Measurements from ENCODE around the gene SLC38A5.

The SLC38A5 gene

GRCh38 chrX:48491809-48492208 is 21.7 kb upstream of the SLC38A5 start:
- DNase-seq (ENCODE audit: low spot score), result no peak

GRCh38 chrX:48490661-48491060 is 20.6 kb upstream of the SLC38A5 start:
- no peak for DNase-seq (ENCODE audit: low spot score)

GRCh38 chrX:48489892-48490291 is 19.8 kb upstream of the SLC38A5 start:
- DNase-seq (ENCODE audit: low spot score), result no peak

- DNase-seq (ENCODE audit: low spot score), result no peak
Measured at GRCh38 chrX:48489296-48489695, 19.2 kb upstream of the SLC38A5 start.

GRCh38 chrX:48488034-48488433 is 18.0 kb upstream of the SLC38A5 start:
- DNase-seq (ENCODE audit: low spot score), result no peak

GRCh38 chrX:48487362-48487798 is 17.3 kb upstream of the SLC38A5 start:
- DNase-seq (ENCODE audit: low spot score), result no peak

GRCh38 chrX:48482526-48482925 is 12.5 kb upstream of the SLC38A5 start:
- no peak for DNase-seq (ENCODE audit: low spot score)

- no peak for DNase-seq (ENCODE audit: low spot score)
Measured at GRCh38 chrX:48480583-48480982, 10.5 kb upstream of the SLC38A5 start.

GRCh38 chrX:48480142-48480541 is 10.1 kb upstream of the SLC38A5 start:
- DNase-seq (ENCODE audit: low spot score), result no peak

- no peak for DNase-seq (ENCODE audit: low spot score)
Measured at GRCh38 chrX:48478806-48479205, 8.7 kb upstream of the SLC38A5 start.

- DNase-seq (ENCODE audit: low spot score), result no peak
Measured at GRCh38 chrX:48477960-48478755, 8.1 kb upstream of the SLC38A5 start.

- no peak for DNase-seq (ENCODE audit: low spot score)
Measured at GRCh38 chrX:48476919-48477318, 6.9 kb upstream of the SLC38A5 start.

GRCh38 chrX:48475774-48476577 is 5.9 kb upstream of the SLC38A5 start, which contains the start of gene FTSJ1:
TSS of gene FTSJ1 (plus strand) at chrX:48476199. CDS start at chrX:48478048, 1,849 bp downstream.
- DNase-seq (ENCODE audit: low spot score), result peak; percentile 93

- DNase-seq (ENCODE audit: low spot score), result no peak
Measured at GRCh38 chrX:48475296-48475695, 5.2 kb upstream of the SLC38A5 start.

GRCh38 chrX:48474581-48474980 is 4.5 kb upstream of the SLC38A5 start:
- no peak for DNase-seq (ENCODE audit: low spot score)

GRCh38 chrX:48474127-48474526 is 4.1 kb upstream of the SLC38A5 start:
- no peak for DNase-seq (ENCODE audit: low spot score)

GRCh38 chrX:48473704-48473990 is 3.6 kb upstream of the SLC38A5 start:
- no peak for DNase-seq (ENCODE audit: low spot score)

GRCh38 chrX:48472851-48473703 is 3.0 kb upstream of the SLC38A5 start:
- DNase-seq (ENCODE audit: low spot score), result no peak

GRCh38 chrX:48472225-48472624 is 2.2 kb upstream of the SLC38A5 start:
- DNase-seq (ENCODE audit: low spot score), result no peak

GRCh38 chrX:48471504-48471903 is 1.4 kb upstream of the SLC38A5 start:
- no peak for DNase-seq (ENCODE audit: low spot score)

- DNase-seq (ENCODE audit: low spot score), result no peak
Measured at GRCh38 chrX:48470833-48471118, 716 bp upstream of the SLC38A5 start.

All from CD4-positive, alpha-beta T cell treated with Interleukin-2 at 100 ng/mL for 4 hours (primary cell).